ENCODE measurements around the gene NEK3.

- TF ChIP-seq, protein P1, sequence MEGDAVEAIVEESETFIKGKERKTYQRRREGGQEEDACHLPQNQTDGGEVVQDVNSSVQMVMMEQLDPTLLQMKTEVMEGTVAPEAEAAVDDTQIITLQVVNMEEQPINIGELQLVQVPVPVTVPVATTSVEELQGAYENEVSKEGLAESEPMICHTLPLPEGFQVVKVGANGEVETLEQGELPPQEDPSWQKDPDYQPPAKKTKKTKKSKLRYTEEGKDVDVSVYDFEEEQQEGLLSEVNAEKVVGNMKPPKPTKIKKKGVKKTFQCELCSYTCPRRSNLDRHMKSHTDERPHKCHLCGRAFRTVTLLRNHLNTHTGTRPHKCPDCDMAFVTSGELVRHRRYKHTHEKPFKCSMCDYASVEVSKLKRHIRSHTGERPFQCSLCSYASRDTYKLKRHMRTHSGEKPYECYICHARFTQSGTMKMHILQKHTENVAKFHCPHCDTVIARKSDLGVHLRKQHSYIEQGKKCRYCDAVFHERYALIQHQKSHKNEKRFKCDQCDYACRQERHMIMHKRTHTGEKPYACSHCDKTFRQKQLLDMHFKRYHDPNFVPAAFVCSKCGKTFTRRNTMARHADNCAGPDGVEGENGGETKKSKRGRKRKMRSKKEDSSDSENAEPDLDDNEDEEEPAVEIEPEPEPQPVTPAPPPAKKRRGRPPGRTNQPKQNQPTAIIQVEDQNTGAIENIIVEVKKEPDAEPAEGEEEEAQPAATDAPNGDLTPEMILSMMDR (IDR thresholded peaks at IDR 0.05) = no peak
- TF ChIP-seq POLR2A (IDR thresholded peaks at IDR 0.05) = no peak
- no peak for TF ChIP-seq POLR2AphosphoS5 (IDR thresholded peaks at IDR 0.05)
- no peak for TF ChIP-seq EP300 (IDR thresholded peaks at IDR 0.05)
Measured at GRCh38 chr13:52118095-52118494, 41.3 kb downstream of the NEK3 start.

All from stomach (tissue), 4 donors.